Hindlimb muscle (tissue), 1 donor: ENCODE data around the gene DTNA. TPM values are rescaled to one million over a fixed set of nuclear protein-coding genes. Genes with fewer than 3 reads are reported as not detected.
"Not testable (repeated sequence)": the region's sequence is repeated elsewhere in the genome, so short reads cannot be mapped to it uniquely, and the experiment has no call there.

ENCODE experiments used
- DNase-seq: peaks from one replicate; pipeline ENCODE4 v3.0.0-alpha.2; 2013
- polyA plus RNA-seq: library from polyadenylated mRNA; unstranded; fragments of 120-200 nt; gene quantifications from one replicate; pipeline ENCODE4 v1.2.1, GENCODE V29; 2013; ENCODE audit not compliant: insufficient read length

The DTNA gene
- polyA plus RNA-seq, 1 donor, result 94.7 TPM

GRCh38 chr18:34725737-34726136 lies 15.6 kb downstream of the DTNA start:
- DNase-seq, result not testable (repeated sequence)

- no peak for DNase-seq
Measured at GRCh38 chr18:34726286-34727004, 16.3 kb downstream of the DTNA start.

GRCh38 chr18:34729264-34729663 lies 19.2 kb downstream of the DTNA start:
- DNase-seq, result no peak

GRCh38 chr18:34729740-34730355 lies 19.8 kb downstream of the DTNA start:
- DNase-seq, result no peak

- no peak for DNase-seq
Measured at GRCh38 chr18:34730774-34731173, 20.7 kb downstream of the DTNA start.

GRCh38 chr18:34734056-34734455 lies 24.0 kb downstream of the DTNA start:
- DNase-seq, result no peak

- DNase-seq, result not testable (repeated sequence)
Measured at GRCh38 chr18:34734526-34734925, 24.4 kb downstream of the DTNA start.

GRCh38 chr18:34738175-34738894 lies 28.2 kb downstream of the DTNA start:
- DNase-seq, result no peak

GRCh38 chr18:34740101-34740500 lies 30.0 kb downstream of the DTNA start:
- no peak for DNase-seq

GRCh38 chr18:34740724-34741123 lies 30.6 kb downstream of the DTNA start:
- no peak for DNase-seq

- no peak for DNase-seq
Measured at GRCh38 chr18:34741401-34741800, 31.3 kb downstream of the DTNA start.

GRCh38 chr18:34742891-34743341 lies 32.8 kb downstream of the DTNA start:
- DNase-seq, result no peak

GRCh38 chr18:34744569-34744968 lies 34.5 kb downstream of the DTNA start:
- DNase-seq, result no peak

GRCh38 chr18:34746614-34747013 lies 36.5 kb downstream of the DTNA start:
- no peak for DNase-seq

- DNase-seq, result no peak
Measured at GRCh38 chr18:34749721-34750120, 39.6 kb downstream of the DTNA start.

- DNase-seq, result no peak
Measured at GRCh38 chr18:34752056-34752455, 42.0 kb downstream of the DTNA start.

GRCh38 chr18:34754300-34754699 lies 44.2 kb downstream of the DTNA start:
- no peak for DNase-seq

- no peak for DNase-seq
Measured at GRCh38 chr18:34757666-34758065, 47.6 kb downstream of the DTNA start.

- DNase-seq, result no peak
Measured at GRCh38 chr18:34758378-34758948, 48.4 kb downstream of the DTNA start.

- DNase-seq, result no peak
Measured at GRCh38 chr18:34760444-34760843, 50.3 kb downstream of the DTNA start.

- no peak for DNase-seq
Measured at GRCh38 chr18:34764451-34764850, 54.4 kb downstream of the DTNA start.

- no peak for DNase-seq
Measured at GRCh38 chr18:34767601-34768027, 57.5 kb downstream of the DTNA start.

- no peak for DNase-seq
Measured at GRCh38 chr18:34771958-34772357, 61.9 kb downstream of the DTNA start.
